Endometrial microvascular endothelial cells (primary cell): ENCODE results near the gene EFHD1. TPM values are rescaled to one million over a fixed set of nuclear protein-coding genes. Genes with fewer than 3 reads are reported as not detected.
"Not testable (repeated sequence)": the region's sequence is repeated elsewhere in the genome, so short reads cannot be mapped to it uniquely, and the experiment has no call there.

Experiments
- in situ Hi-C: cut with HindIII; loops from 2 replicates; pipeline ENCODE4 v1.10.0; 2017; ENCODE audit warnings: low sequenced_read_pairs, low pct_unique_long_range_greater_than_20kb; ENCODE audit errors: inconsistent ontology term
- total RNA-seq: library from RNA; depleted of rRNA; stranded (reverse); fragments of >200 nt; gene quantifications from one replicate; pipeline ENCODE4 v1.2.3, GENCODE V29; 2015; ENCODE audit errors: inconsistent ontology term

The EFHD1 gene
- total RNA-seq, 1 donor from 2014 or later: 0.19 TPM

- in situ Hi-C loops: no loop called here
Observed at GRCh38 chr2:232680006-232680405, 46.6 kb downstream of the EFHD1 start.

GRCh38 chr2:232681527-232681926 lies 48.1 kb downstream of the EFHD1 start:
- in situ Hi-C loops: no loop called here

GRCh38 chr2:232683368-232683767 lies 50.0 kb downstream of the EFHD1 start:
- in situ Hi-C loops: no loop called here

- in situ Hi-C loops: not testable (repeated sequence)
Observed at GRCh38 chr2:232685391-232685790, 52.0 kb downstream of the EFHD1 start.

GRCh38 chr2:232687382-232688160 lies 54.2 kb downstream of the EFHD1 start:
- in situ Hi-C loops: no loop called here

- in situ Hi-C loops: no loop called here
Observed at GRCh38 chr2:232688201-232688600, 54.8 kb downstream of the EFHD1 start.

GRCh38 chr2:232689152-232689910 lies 55.9 kb downstream of the EFHD1 start:
- in situ Hi-C loops: no loop called here

- in situ Hi-C loops: not testable (repeated sequence)
Observed at GRCh38 chr2:232691117-232691516, 57.7 kb downstream of the EFHD1 start.

GRCh38 chr2:232693344-232693743 lies 59.9 kb downstream of the EFHD1 start:
- in situ Hi-C loops: no loop called here

GRCh38 chr2:232696609-232697058 lies 63.2 kb downstream of the EFHD1 start:
- in situ Hi-C loops: no loop called here

- in situ Hi-C loops: no loop called here
Observed at GRCh38 chr2:232697059-232697806, 63.8 kb downstream of the EFHD1 start, which contains the start of gene GIGYF2. GIGYF2 (plus strand) TSS chr2:232697331; CDS start chr2:232735198, 37,867 bp downstream.

- in situ Hi-C loops: no loop called here
Observed at GRCh38 chr2:232697807-232698110, 64.4 kb downstream of the EFHD1 start.

GRCh38 chr2:232698556-232699091 lies 65.2 kb downstream of the EFHD1 start:
- in situ Hi-C loops: no loop called here

- in situ Hi-C loops: no loop called here
Observed at GRCh38 chr2:232699110-232699509, 65.7 kb downstream of the EFHD1 start.

- in situ Hi-C loops: no loop called here
Observed at GRCh38 chr2:232700154-232700553, 66.8 kb downstream of the EFHD1 start.

GRCh38 chr2:232707076-232707475 lies 73.7 kb downstream of the EFHD1 start:
- in situ Hi-C loops: no loop called here

- in situ Hi-C loops: no loop called here
Observed at GRCh38 chr2:232713505-232713904, 80.1 kb downstream of the EFHD1 start.

GRCh38 chr2:232714969-232715368 lies 81.6 kb downstream of the EFHD1 start:
- in situ Hi-C loops: no loop called here

GRCh38 chr2:232720056-232720455 lies 86.7 kb downstream of the EFHD1 start:
- in situ Hi-C loops: not testable (repeated sequence)
